Subcutaneous adipose tissue (tissue), 4 donors: Measurements from ENCODE around the gene PTGDS. TPM values are rescaled to one million over a fixed set of nuclear protein-coding genes. Genes with fewer than 3 reads are reported as not detected.

Experiments
- total RNA-seq, 4 donors: library from RNA; depleted of rRNA; stranded (reverse); fragments of >200 nt; gene quantifications; one replicate each; pipeline ENCODE4 v1.1.0, GENCODE V29; 2016
- TF ChIP-seq, protein P1 (sequence below): fragments of 450-650 bp; IDR thresholded peaks from one replicate; pipeline ENCODE4 v1.5.1; 2016; ENCODE audit warnings: low read depth, mild to moderate bottlenecking, control low read depth, antibody characterized with exemption, moderate library complexity

Gene PTGDS
- total RNA-seq, 4 donors from 2014 or later, result 15.5 to 57.3 (median 26.8) TPM

DNA sequence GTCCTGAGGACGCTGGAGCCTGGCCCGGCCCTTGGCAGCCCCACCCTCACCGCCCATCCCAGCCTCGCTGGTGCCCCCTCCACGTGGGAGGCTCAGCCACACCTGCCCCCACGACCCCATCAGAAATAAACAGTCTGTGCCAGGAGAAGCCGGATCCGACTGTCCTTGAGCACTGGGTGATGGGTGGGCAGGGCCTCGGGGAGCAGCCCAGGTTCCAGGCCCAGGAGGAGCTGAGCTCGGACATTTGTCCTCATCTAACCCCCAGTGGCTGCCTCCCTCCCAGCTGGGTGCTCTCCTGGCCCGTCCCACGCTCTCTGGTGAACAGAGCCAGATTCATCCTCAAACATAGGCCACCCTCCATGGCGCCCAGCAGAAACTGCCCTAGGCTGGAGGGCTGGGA, 4.6 kb upstream of the PTGDS start:
- TF ChIP-seq, protein P1, sequence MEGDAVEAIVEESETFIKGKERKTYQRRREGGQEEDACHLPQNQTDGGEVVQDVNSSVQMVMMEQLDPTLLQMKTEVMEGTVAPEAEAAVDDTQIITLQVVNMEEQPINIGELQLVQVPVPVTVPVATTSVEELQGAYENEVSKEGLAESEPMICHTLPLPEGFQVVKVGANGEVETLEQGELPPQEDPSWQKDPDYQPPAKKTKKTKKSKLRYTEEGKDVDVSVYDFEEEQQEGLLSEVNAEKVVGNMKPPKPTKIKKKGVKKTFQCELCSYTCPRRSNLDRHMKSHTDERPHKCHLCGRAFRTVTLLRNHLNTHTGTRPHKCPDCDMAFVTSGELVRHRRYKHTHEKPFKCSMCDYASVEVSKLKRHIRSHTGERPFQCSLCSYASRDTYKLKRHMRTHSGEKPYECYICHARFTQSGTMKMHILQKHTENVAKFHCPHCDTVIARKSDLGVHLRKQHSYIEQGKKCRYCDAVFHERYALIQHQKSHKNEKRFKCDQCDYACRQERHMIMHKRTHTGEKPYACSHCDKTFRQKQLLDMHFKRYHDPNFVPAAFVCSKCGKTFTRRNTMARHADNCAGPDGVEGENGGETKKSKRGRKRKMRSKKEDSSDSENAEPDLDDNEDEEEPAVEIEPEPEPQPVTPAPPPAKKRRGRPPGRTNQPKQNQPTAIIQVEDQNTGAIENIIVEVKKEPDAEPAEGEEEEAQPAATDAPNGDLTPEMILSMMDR, result no peak

DNA sequence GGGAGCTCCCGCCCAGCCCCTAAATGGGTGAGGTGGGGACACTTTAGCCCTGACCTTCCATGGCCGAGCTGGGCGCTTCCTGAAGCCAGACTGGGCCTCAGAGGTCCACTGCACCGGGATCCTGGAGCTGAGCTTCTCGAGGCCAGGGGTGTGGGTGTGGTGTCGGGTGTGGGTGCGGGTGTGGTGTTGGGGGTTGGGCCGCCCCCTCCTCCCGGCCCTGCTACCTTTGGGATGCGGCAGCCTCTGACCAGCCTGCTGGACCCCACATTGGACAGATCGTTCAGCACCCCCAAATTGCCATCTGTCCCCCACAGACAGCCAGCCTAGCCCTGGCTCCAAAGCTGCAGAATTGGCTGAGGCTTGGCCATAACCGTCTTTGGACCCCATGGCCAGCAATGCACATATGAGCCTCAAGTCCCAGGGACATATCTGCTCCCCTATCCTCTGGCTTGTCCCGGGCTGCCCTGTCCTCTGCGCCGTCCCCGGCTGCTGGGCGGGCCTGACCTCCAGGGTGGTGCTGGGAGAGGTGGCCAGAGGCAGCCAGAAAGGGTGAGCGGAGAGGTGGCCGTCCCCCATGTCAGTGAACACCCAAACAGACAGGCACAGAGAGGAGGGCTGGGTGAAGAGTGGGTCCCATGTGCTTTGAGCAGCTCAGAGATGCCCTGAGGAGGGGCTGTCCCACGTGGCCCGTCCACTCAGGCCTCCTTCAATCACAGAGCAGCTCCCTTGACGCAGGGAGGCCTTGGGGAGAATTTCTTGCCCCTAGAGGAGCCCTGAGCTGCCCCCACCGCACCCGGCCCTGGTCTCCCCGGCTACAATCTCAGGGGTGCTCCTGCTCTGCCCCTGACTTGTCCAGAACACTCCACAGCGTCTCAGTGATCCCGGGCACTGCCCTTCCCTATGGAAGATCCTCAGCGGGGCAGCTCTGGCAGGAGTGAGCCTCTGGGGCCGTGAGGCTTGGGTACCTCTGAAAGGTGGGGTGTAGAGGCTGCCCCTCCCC, 3.4 kb upstream of the PTGDS start:
- TF ChIP-seq, protein P1, result no peak

DNA sequence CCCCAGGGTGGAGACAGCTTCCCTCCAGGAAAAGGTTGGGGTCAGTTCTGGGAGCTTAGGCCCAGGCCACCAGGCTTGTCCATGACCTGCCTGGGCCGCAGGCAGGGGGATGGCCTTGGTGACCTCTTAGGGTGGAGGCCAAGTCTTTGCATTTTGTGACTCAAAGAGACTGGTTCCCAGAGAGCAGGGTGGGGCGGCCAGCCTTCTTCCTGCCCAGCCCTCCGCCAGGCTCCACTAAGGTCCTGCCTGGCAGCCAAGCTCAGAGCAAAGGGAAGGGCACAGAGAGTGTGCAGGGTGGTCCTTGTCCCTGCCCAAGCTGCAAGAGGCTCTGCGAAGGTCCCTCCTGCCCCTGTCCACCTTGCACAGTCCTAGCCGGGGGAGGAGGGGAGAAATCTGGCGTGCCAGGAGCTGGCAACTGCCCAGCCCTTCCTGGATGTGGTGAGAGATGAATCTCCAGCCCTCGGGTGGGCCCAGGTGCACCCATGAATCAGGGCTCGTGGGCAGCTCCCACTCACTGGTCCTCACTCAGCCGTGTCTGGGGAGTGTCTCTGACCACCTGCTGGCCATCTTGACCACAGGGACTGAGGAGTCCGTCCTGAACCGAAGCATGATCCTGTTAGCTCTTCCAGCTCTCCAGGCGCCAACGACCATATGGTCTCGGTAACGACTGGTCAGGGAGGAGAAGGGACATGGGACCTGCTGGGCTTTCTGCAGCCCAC, 2.3 kb upstream of the PTGDS start:
- TF ChIP-seq, protein P1, result no peak

DNA sequence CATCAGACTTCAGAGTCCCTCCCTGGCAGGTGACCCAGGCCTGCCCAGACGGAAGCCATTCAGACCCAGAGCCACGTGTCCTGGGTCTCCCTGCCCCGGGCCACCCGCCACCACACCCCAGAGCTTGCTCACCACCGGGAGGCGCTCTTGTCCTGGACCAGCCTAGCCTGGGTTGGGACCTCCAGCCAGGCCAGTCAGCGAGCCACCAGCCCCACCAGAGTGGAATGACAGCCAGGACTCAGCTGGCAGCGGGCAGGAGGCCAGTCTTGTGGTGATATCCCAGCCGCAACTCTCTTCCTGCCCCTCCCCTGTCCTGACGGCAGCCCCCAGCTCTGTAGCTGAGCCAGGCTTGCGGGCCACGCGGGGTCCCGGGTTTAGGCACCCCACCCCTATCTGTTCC, 1.7 kb upstream of the PTGDS start:
- TF ChIP-seq, protein P1, result no peak

DNA sequence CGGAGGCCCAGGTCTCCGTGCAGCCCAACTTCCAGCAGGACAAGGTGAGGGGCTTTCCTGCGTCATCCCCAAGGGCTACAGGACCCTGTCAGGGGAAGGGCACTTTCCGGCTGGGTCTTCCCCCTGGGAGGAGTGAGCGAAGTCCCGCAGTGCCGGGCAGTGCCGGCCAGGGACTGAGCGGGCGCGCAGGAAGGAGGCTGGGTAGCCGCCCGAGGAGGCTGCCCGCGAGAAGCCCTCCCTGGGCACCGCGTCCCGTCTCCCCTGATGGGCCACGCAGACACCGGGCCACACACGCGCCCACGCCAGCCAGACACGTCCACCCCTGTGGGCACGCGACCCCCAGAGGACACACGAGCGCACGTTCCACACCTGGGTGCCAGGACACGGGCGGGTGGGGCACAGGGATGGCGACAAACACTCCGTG, 357 bp downstream of the PTGDS start:
- TF ChIP-seq, protein P1, result no peak

DNA sequence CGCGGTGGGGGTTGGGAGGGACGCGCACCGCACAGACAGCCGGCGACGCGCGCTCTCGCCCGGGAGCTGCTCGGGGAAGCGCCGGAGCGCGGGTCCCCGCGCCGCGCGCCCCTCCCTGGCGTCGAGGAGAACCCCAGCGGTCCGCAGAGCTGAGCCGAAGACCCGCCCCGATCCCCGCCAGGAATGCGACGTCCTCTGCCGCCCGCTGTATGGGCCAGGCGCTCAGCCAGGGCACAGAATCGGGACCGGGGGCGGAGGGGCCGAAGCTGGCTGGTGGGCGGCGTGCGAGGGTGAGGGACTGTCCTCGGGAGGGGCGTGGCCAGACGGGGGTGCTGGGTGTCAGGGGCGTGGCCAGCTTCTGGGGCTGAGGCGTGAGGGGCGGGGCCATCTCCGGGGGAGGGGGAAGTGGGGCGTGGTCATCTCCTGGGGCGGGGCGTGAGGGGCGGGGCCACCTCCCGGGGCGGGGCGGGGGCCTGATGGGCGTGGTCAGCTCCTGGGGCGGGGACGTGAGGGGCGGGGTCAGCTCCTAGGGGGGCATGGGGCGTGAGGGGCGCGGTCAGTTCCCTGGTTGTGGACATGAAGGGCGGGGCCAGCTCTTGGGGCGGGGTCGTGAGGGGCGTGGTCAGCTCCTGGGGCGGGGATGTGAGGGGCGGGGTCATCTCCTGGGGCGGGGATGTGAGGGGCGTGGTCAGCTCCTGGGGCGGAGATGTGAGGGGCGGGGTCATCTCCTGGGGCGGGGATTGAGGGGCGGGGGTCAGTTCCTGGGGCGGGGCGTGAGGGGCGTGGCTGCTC, 965 bp downstream of the PTGDS start:
- TF ChIP-seq, protein P1, result no peak
